T-cell (primary cell): ENCODE results near the gene UGT1A5. TPM values are rescaled to one million over a fixed set of nuclear protein-coding genes. Genes with fewer than 3 reads are reported as not detected.
"Not testable (repeated sequence)": the region's sequence is repeated elsewhere in the genome, so short reads cannot be mapped to it uniquely, and the experiment has no call there.

Experiments
- ATAC-seq, 4 experiments: fragments of 200-7000 bp in 3 of 4; fragments of 150-1000 bp in 1 of 4; cut with Tn5 transposase; replicated peaks in 1 of 4; 1 replicate in 3 of 4; 2 replicates in 1 of 4; pipeline ENCODE4 v1.10.0; 2021; ENCODE audit warnings: moderate library complexity in 3 of 4, mild to moderate bottlenecking in 2 of 4, moderate number of reproducible peaks in 1 of 4
- CTCF ChIA-PET, 2 donors: fragments of 300-600 bp; sonication (Branson Sonifier 250); formaldehyde crosslinking; loops; one replicate each; lab custom pipeline; 2022; ENCODE audit warnings: antibody characterized with exemption in 2 of 2; lab: Charles Lee
- POLR2A ChIA-PET, 2 donors: fragments of 300-600 bp; sonication (Branson Sonifier 250); formaldehyde crosslinking; loops; one replicate each; lab custom pipeline; 2022; ENCODE audit warnings: antibody characterized with exemption in 2 of 2; lab: Charles Lee
- DNase-seq, 35 experiments: peaks; one replicate each; pipeline versions ENCODE4 v3.0.0 to v3.0.0-alpha.2; 2013 to 2023
- H3K27ac ChIP-seq: one replicate; pipeline ENCODE4 v1.5.1; 2013; ENCODE audit warnings: low read length
- H3K27me3 ChIP-seq, 2 experiments: replicated peaks in 1 of 2; 1 replicate in 1 of 2; 2 replicates in 1 of 2; pipeline versions ENCODE4 v1.6.1 to v1.7.0; 2013; ENCODE audit warnings: low read length in 1 of 2, mixed read lengths in 1 of 2; ENCODE audit not compliant: control insufficient read depth in 2 of 2, insufficient read depth in 2 of 2; ENCODE audit errors: extremely low read depth in 1 of 2
- H3K36me3 ChIP-seq, 2 donors: 1 replicate in 1 of 2; 2 replicates in 1 of 2; pipeline versions ENCODE4 v1.6.1 to v1.7.0; 2013; ENCODE audit warnings: low read length in 1 of 2; ENCODE audit not compliant: control insufficient read depth in 2 of 2, insufficient read depth in 1 of 2; ENCODE audit errors: extremely low read depth in 1 of 2
- H3K4me1 ChIP-seq, 2 experiments: 1 replicate in 1 of 2; 2 replicates in 1 of 2; pipeline versions ENCODE4 v1.6.1 to v1.7.0; 2013; ENCODE audit warnings: low read length in 2 of 2, mixed read lengths in 1 of 2; ENCODE audit not compliant: insufficient read depth in 2 of 2, control insufficient read depth in 1 of 2; ENCODE audit errors: extremely low read depth in 1 of 2
- H3K4me3 ChIP-seq, 2 donors: 1 replicate in 1 of 2; 2 replicates in 1 of 2; pipeline versions ENCODE4 v1.5.1 to v1.7.0; 2013; ENCODE audit warnings: mild to moderate bottlenecking in 2 of 2, low read length in 1 of 2, moderate library complexity in 1 of 2; ENCODE audit not compliant: control insufficient read depth in 1 of 2; ENCODE audit errors: extremely low read depth in 1 of 2
- H3K9me3 ChIP-seq: 2 replicates; pipeline ENCODE4 v1.7.0; 2013
- H3K27ac Mint-ChIP-seq, 2 donors: one replicate each; pipeline ENCODE4 v1.8.0; 2020 to 2021; ENCODE audit warnings: mild to moderate bottlenecking in 2 of 2, mixed read lengths in 2 of 2
- H3K27me3 Mint-ChIP-seq, 2 donors: one replicate each; pipeline ENCODE4 v1.8.0; 2021 to 2022; ENCODE audit warnings: mixed read lengths in 2 of 2
- H3K36me3 Mint-ChIP-seq: one replicate; pipeline ENCODE4 v1.8.0; 2021; ENCODE audit warnings: mixed read lengths
- H3K4me1 Mint-ChIP-seq, 3 donors: one replicate each; pipeline ENCODE4 v1.8.0; 2020 to 2022; ENCODE audit warnings: mixed read lengths in 3 of 3, mild to moderate bottlenecking in 1 of 3
- H3K4me3 Mint-ChIP-seq, 3 donors: one replicate each; pipeline ENCODE4 v1.8.0; 2020 to 2022; ENCODE audit warnings: mild to moderate bottlenecking in 3 of 3, mixed read lengths in 3 of 3, moderate library complexity in 3 of 3
- H3K9me3 Mint-ChIP-seq, 3 donors: one replicate each; pipeline ENCODE4 v1.8.0; 2020 to 2022; ENCODE audit warnings: mixed read lengths in 3 of 3
- WGBS: methylation state at CpG from one replicate; pipeline ENCODE4 v1.1.5; 2013; ENCODE audit warnings: missing lambda C conversion rate; ENCODE audit not compliant: insufficient coverage; 5-methylcytosine and 5-hydroxymethylcytosine counted together
- total RNA-seq, 35 experiments: library from RNA in 6 of 35; stranded (reverse) in 6 of 35; fragments of 120-200 nt in 1 of 35; gene quantifications; one replicate each; pipeline versions ENCODE4 v1.2.1 to v1.2.4 and lab custom pipeline; 2013 to 2026

UGT1A5 gene
- total RNA-seq, 5 donors from 2014 or later (not counting 1 experiment from before 2014, with no cell fraction given), result not detected

DNA sequence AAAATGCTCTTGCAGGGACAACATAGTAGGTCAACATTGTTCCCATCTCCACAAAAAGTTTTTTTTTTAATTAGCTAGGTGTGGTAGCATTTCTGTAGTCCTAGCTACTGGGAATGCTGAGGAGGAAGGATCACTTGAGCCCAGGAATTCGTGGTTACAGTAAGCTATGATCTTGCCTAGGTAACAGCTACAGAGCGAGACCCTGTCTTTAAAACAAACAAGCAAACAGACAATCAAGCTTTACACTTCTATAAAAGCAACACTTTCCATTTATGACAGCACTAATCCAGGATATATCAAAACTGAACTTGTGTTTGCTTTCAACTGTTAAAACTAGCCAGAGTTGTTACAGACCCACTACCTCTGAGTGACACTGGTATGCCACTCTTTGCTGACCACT is 28.2 kb downstream of the UGT1A5 start:
- H3K27ac Mint-ChIP-seq, result no peak overlapping the region
- Histone ChIP-seq H3K9me3 (no peaks in the 10 kb centered on the region), H3K36me3 (no peaks in the 10 kb centered on the region), H3K4me1 (no peaks in the 10 kb centered on the region), H3K27me3 (peaks cover 0 to 17% of the 10 kb centered on the region in 2 experiments), H3K4me3 (no peak overlapping the region), H3K27ac (no peak overlapping the region)
- H3K27me3 Mint-ChIP-seq, result peaks cover 28 to 33% of the 10 kb centered on the region in 2 donors
- no peaks in the 10 kb centered on the region for H3K4me1 Mint-ChIP-seq
- H3K4me3 Mint-ChIP-seq, result no peak overlapping the region
- POLR2A ChIA-PET, result no interaction called here
- ATAC-seq (no peak), DNase-seq (no peak)
- no peaks in the 10 kb centered on the region for H3K36me3 Mint-ChIP-seq
- CTCF ChIA-PET, result no interaction called here
- H3K9me3 Mint-ChIP-seq, result no peaks in the 10 kb centered on the region
- 60% methylated on average over 2 of the region's 2 CpGs for WGBS

- Mint-ChIP-seq H3K4me1 (no peaks in the 10 kb centered on the region), H3K4me3 (no peak overlapping the region), H3K27ac (no peak overlapping the region), H3K36me3 (no peaks in the 10 kb centered on the region), H3K27me3 (peaks cover 33 to 34% of the 10 kb centered on the region in 2 donors), H3K9me3 (no peaks in the 10 kb centered on the region)
- no peaks in the 10 kb centered on the region for H3K9me3 ChIP-seq
- H3K4me3 ChIP-seq, result no peak overlapping the region
- no peak for DNase-seq
- no peak for ATAC-seq
- 91% methylated on average over 40 of the region's 46 CpGs for WGBS
- ChIA-PET POLR2A (no interaction called here), CTCF (no interaction called here)
- H3K4me1 ChIP-seq, result no peaks in the 10 kb centered on the region
- no peak overlapping the region for H3K27ac ChIP-seq
- no peaks in the 10 kb centered on the region for H3K36me3 ChIP-seq
- H3K27me3 ChIP-seq, result peaks cover 0 to 18% of the 10 kb centered on the region in 2 experiments
Observed at GRCh38 chr2:233743464-233744259, 31.0 kb downstream of the UGT1A5 start.

- CTCF ChIA-PET, result no interaction called here
- no peak for ATAC-seq
- Histone ChIP-seq H3K36me3 (no peaks in the 10 kb centered on the region), H3K27me3 (peaks cover 0 to 18% of the 10 kb centered on the region in 2 experiments), H3K4me3 (no peak overlapping the region), H3K4me1 (no peaks in the 10 kb centered on the region), H3K27ac (no peak overlapping the region), H3K9me3 (no peaks in the 10 kb centered on the region)
- Mint-ChIP-seq H3K4me3 (no peak overlapping the region), H3K9me3 (peaks cover 3 to 8% (median 7%) of the 10 kb centered on the region in 3 donors), H3K27ac (no peak overlapping the region), H3K27me3 (peaks cover 33 to 38% of the 10 kb centered on the region in 2 donors), H3K4me1 (no peaks in the 10 kb centered on the region), H3K36me3 (no peaks in the 10 kb centered on the region)
- POLR2A ChIA-PET, result no interaction called here
- 79% methylated on average over 2 of the region's 5 CpGs for WGBS
- DNase-seq, result no peak
Observed at GRCh38 chr2:233745073-233745755, 32.5 kb downstream of the UGT1A5 start.

DNA sequence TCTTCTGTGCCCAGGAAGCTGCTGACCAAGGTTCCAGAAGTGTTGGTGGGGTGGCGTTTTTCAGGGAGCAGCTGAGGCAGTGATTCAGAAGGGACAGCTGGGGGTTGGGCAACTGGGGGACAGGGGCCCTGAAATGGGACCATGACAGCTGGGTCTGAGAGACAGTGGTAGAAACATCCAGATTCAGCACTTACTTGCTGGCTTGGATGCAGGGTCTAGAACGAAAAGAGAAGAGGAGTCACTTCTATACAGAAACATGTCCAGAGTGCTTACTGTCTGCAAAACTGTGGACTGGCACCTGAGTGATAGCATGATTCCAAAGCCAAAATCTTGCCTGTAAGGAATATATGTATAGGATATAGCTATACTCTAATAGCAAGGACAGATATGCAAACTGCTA is 33.1 kb downstream of the UGT1A5 start:
- H3K9me3 ChIP-seq, H3K27ac Mint-ChIP-seq, H3K36me3 Mint-ChIP-seq, H3K9me3 Mint-ChIP-seq, DNase-seq, H3K4me1 ChIP-seq, H3K4me3 Mint-ChIP-seq, POLR2A ChIA-PET, H3K4me3 ChIP-seq, H3K4me1 Mint-ChIP-seq, H3K27ac ChIP-seq, CTCF ChIA-PET, ATAC-seq, H3K36me3 ChIP-seq: not testable (repeated sequence)
- H3K27me3 ChIP-seq, result peaks cover 0 to 22% of the 10 kb centered on the region in 2 experiments
- H3K27me3 Mint-ChIP-seq, result peaks cover 33 to 37% of the 10 kb centered on the region in 2 donors
- no CpG with 5 or more reads among the region's 2 CpGs for WGBS

DNA sequence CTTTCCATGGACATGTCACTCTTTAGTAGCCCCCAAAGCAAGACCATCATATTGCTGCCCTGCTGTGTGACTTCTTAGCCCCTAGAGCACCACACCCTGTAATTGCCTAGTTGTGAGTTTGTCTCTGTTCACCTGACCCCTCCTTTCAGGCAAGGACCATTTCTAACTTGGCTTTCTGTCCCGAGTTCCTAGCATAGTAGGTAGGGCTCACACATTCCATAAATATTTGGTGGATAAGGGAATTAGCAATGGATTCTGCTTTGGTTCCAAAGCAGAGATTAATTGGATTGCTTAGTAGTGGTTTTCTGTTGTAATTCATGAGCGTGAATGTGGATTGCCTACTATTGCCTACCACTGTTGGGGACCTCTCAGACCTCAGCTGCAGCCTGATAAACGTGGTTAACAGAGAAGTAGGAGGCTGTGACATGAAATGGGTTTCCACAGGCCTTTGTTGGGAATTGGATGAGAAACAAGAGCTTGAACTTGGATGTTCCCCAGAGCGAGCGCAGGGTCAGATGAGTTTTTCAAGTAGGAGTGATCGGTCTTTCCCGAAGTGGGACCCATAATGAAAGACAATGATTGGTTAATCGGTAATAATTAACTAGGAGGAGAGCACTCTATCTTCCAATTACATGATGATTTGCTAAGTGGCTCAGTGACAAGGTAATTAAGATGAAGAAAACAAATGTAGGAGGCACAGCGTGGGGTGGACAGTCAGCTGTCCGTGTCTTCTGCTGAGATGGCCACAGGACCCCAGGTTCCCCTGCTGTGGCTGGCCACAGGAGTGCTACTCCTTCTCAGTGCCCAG is 34.0 kb downstream of the UGT1A5 start:
- no peak overlapping the region for H3K27ac Mint-ChIP-seq
- H3K27ac ChIP-seq, result no peak overlapping the region
- no peak for DNase-seq
- H3K4me1 ChIP-seq, result no peaks in the 10 kb centered on the region
- H3K36me3 ChIP-seq, result no peaks in the 10 kb centered on the region
- ChIA-PET POLR2A (no interaction called here), CTCF (no interaction called here)
- peaks cover 35 to 41% of the 10 kb centered on the region in 2 donors for H3K27me3 Mint-ChIP-seq
- peaks cover 6 to 17% (median 8%) of the 10 kb centered on the region in 3 donors for H3K9me3 Mint-ChIP-seq
- 60% methylated on average over 4 of the region's 10 CpGs for WGBS
- peaks cover 0 to 22% of the 10 kb centered on the region in 2 experiments for H3K27me3 ChIP-seq
- no peak overlapping the region for H3K4me3 Mint-ChIP-seq
- no peak for ATAC-seq
- H3K36me3 Mint-ChIP-seq, result no peaks in the 10 kb centered on the region
- H3K4me1 Mint-ChIP-seq, result no peaks in the 10 kb centered on the region
- H3K4me3 ChIP-seq, result no peak overlapping the region
- no peaks in the 10 kb centered on the region for H3K9me3 ChIP-seq

- H3K27me3 Mint-ChIP-seq, result peaks cover 37 to 41% of the 10 kb centered on the region in 2 donors
Observed at GRCh38 chr2:233747283-233747544, 34.5 kb downstream of the UGT1A5 start.

More at GRCh38 chr2:233747283-233747544, 34.5 kb downstream of the UGT1A5 start:
- no peak overlapping the region for H3K4me3 Mint-ChIP-seq
- H3K9me3 ChIP-seq, result no peaks in the 10 kb centered on the region
- H3K27ac Mint-ChIP-seq, result no peak overlapping the region
- no peaks in the 10 kb centered on the region for H3K36me3 Mint-ChIP-seq
- ChIA-PET CTCF (no interaction called here), POLR2A (no interaction called here)
- H3K36me3 ChIP-seq, result no peaks in the 10 kb centered on the region
- H3K4me1 ChIP-seq, result no peaks in the 10 kb centered on the region
- H3K27me3 ChIP-seq, result peaks cover 0 to 20% of the 10 kb centered on the region in 2 experiments
- H3K4me1 Mint-ChIP-seq, result no peaks in the 10 kb centered on the region
- no peak overlapping the region for H3K27ac ChIP-seq
- DNase-seq, result no peak
- 100% methylated on average over 1 of the region's 6 CpGs for WGBS
- ATAC-seq, result no peak
- H3K4me3 ChIP-seq, result no peak overlapping the region
- H3K9me3 Mint-ChIP-seq, result peaks cover 7 to 19% (median 8%) of the 10 kb centered on the region in 3 donors
